ENCODE results near the gene SCNN1B.

GRCh38 chr16:23284584-23284983 lies 17.5 kb upstream of the SCNN1B start:
- TF ChIP-seq CTCF (conservative IDR thresholded peaks at IDR 0.05), result no peak
- TF ChIP-seq ZFX (IDR thresholded peaks at IDR 0.05), result no peak

All from C4-2B (cell line).